ENCODE measurements around the gene RANBP3.

- no peak for TF ChIP-seq EP300 (IDR thresholded peaks at IDR 0.05)
- TF ChIP-seq POLR2AphosphoS5 (IDR thresholded peaks at IDR 0.05) = no peak
- TF ChIP-seq POLR2A (IDR thresholded peaks at IDR 0.05) = no peak
Measured at GRCh38 chr19:5951338-5951861, 26.5 kb downstream of the RANBP3 start.
